A549 (cell line): ENCODE data around the gene KCTD11. TPM values are rescaled to one million over a fixed set of nuclear protein-coding genes. Genes with fewer than 3 reads are reported as not detected.

Experiments
- ATAC-seq, 2 experiments: fragments of 200-7000 bp in 1 of 2; fragments of >200 bp in 1 of 2; cut with Nextera tagmentation in 1 of 2; cut with Tn5 transposase in 1 of 2; 3 replicates each; pipeline versions ENCODE4 v1.8.0 to v1.9.1; 2018 to 2020; ENCODE audit warnings: mild to moderate bottlenecking in 1 of 2, moderate library complexity in 1 of 2
- CTCF ChIA-PET: fragments of 300-600 bp; sonication (Branson Sonifier 250); formaldehyde crosslinking; extraction: SDS; loops from one replicate; lab custom pipeline; 2021; ENCODE audit warnings: antibody characterized with exemption, inconsistent platforms; lab: Yijun Ruan, JAX
- POLR2A ChIA-PET: fragments of 350-600 bp; formaldehyde crosslinking; extraction: SDS; loops from one replicate; lab custom pipeline; 2021; ENCODE audit warnings: antibody characterized with exemption, inconsistent platforms; lab: Yijun Ruan, JAX
- DNase-seq, 2 experiments: peaks; one replicate each; pipeline versions ENCODE4 v3.0.0 to v3.0.0-alpha.2; 2011 to 2016; ENCODE audit warnings: low read depth in 1 of 2, low spot score in 1 of 2
- FAIRE-seq: peaks from 2 replicates; lab custom pipeline; 2011; peaks lifted over from hg19 to GRCh38; lab: Jason Lieb, UNC
- H3K27ac ChIP-seq, 2 experiments: fragments of >200 bp; sonication (Bioruptor Twin); formaldehyde crosslinking; 3 replicates each; pipeline ENCODE4 v1.5.1; 2016 to 2017
- H3K4me1 ChIP-seq: fragments of >200 bp; sonication (Bioruptor Twin); formaldehyde crosslinking; 3 replicates; pipeline ENCODE4 v1.6.1; 2016
- H3K4me2 ChIP-seq: fragments of >200 bp; sonication (Bioruptor Twin); formaldehyde crosslinking; 3 replicates; pipeline ENCODE4 v1.6.1; 2016
- H3K4me3 ChIP-seq: fragments of >200 bp; sonication (Bioruptor Twin); formaldehyde crosslinking; 3 replicates; pipeline ENCODE4 v1.5.1; 2016
- H3K9me3 ChIP-seq: fragments of >200 bp; sonication (Bioruptor Twin); formaldehyde crosslinking; 3 replicates; pipeline ENCODE4 v1.6.1; 2016
- BHLHE40 ChIP-seq: IDR thresholded peaks from 2 replicates; pipeline ENCODE4 v1.6.1; 2012; ENCODE audit warnings: low read depth, low read length, inconsistent platforms
- CHD2 ChIP-seq: fragments of 150-350 bp; IDR thresholded peaks from 2 replicates; pipeline ENCODE4 v1.6.1; 2014; ENCODE audit warnings: low read length; ENCODE audit not compliant: partially characterized antibody
- EHF ChIP-seq: fragments of 250-450 bp; sonication (Bioruptor Pico); IDR thresholded peaks from 2 replicates; pipeline ENCODE4 v1.5.0; 2020; ENCODE audit warnings: mild to moderate bottlenecking
- ESRRA ChIP-seq: fragments of 150-350 bp; IDR thresholded peaks from 2 replicates; pipeline ENCODE4 v1.6.1; 2014; ENCODE audit warnings: mild to moderate bottlenecking, low read length, borderline replicate concordance
- FOSB ChIP-seq: fragments of 250-450 bp; sonication (Bioruptor Pico); IDR thresholded peaks from 2 replicates; pipeline ENCODE4 v1.5.0; 2020; ENCODE audit warnings: mild to moderate bottlenecking, moderate library complexity
- GATA3 ChIP-seq: IDR thresholded peaks from 2 replicates; pipeline ENCODE4 v1.6.1; 2012; ENCODE audit warnings: borderline replicate concordance
- HES2 ChIP-seq: fragments of >200 bp; sonication (Bioruptor Twin); formaldehyde crosslinking; IDR thresholded peaks from 2 replicates; pipeline ENCODE4 v1.6.1; 2016
- HOXA7 ChIP-seq: fragments of 250-450 bp; sonication (Bioruptor Pico); IDR thresholded peaks from 2 replicates; pipeline ENCODE4 v1.5.0; 2020; ENCODE audit warnings: mild to moderate bottlenecking, moderate library complexity
- HOXB13 ChIP-seq: fragments of 250-450 bp; sonication (Bioruptor Pico); IDR thresholded peaks from 2 replicates; pipeline ENCODE4 v1.5.0; 2020; ENCODE audit warnings: low read depth, mild to moderate bottlenecking, moderate library complexity
- JUN ChIP-seq, 2 experiments: fragments of >200 bp; sonication (Bioruptor Twin); formaldehyde crosslinking; IDR thresholded peaks; 2 replicates in 1 of 2; 3 replicates in 1 of 2; pipeline ENCODE4 v1.6.1; 2016 to 2017
- NR3C1 ChIP-seq: fragments of >200 bp; sonication (Bioruptor Twin); formaldehyde crosslinking; IDR thresholded peaks from 3 replicates; pipeline ENCODE4 v1.6.1; 2017
- PBX3 ChIP-seq: IDR thresholded peaks from 2 replicates; pipeline ENCODE4 v1.6.1; 2012
- PHF8 ChIP-seq: fragments of 200-600 bp; sonication (generic); IDR thresholded peaks from 2 replicates; pipeline ENCODE4 v1.6.1; 2016; ENCODE audit warnings: low read depth, mild to moderate bottlenecking, antibody characterized with exemption, moderate library complexity, borderline replicate concordance
- POLR2AphosphoS2 ChIP-seq: conservative IDR thresholded peaks from 2 replicates; pipeline ENCODE4 v1.6.1; 2012; ENCODE audit warnings: low read length, improper control_type of control experiment, inconsistent platforms
- RARB ChIP-seq: fragments of 250-450 bp; sonication (Bioruptor Pico); IDR thresholded peaks from 2 replicates; pipeline ENCODE4 v1.8.0; 2021; ENCODE audit warnings: mild to moderate bottlenecking, moderate library complexity
- RCOR1 ChIP-seq: fragments of 150-350 bp; IDR thresholded peaks from 2 replicates; pipeline ENCODE4 v1.6.1; 2014; ENCODE audit warnings: antibody characterized with exemption, low read length, low read depth
- TFCP2L1 ChIP-seq: fragments of 250-450 bp; sonication (Bioruptor Pico); IDR thresholded peaks from 2 replicates; pipeline ENCODE4 v1.5.0; 2021; ENCODE audit warnings: mild to moderate bottlenecking
- TP53 ChIP-seq: fragments of 250-450 bp; sonication (Bioruptor Pico); IDR thresholded peaks from 2 replicates; pipeline ENCODE4 v1.5.0; 2021; ENCODE audit warnings: mild to moderate bottlenecking, moderate library complexity
- USF2 ChIP-seq: fragments of 450-650 bp; IDR thresholded peaks from 2 replicates; pipeline ENCODE4 v1.6.1; 2014; ENCODE audit warnings: antibody characterized with exemption
- WGBS: methylation state at CpG from one replicate; pipeline ENCODE4 v1.1.6; 2017; ENCODE audit errors: missing lambda C conversion rate; 5-methylcytosine and 5-hydroxymethylcytosine counted together
- polyA plus RNA-seq, 4 experiments: library from polyadenylated mRNA; depleted of rRNA in 3 of 4; stranded (reverse); fragments of >200 nt; fragmentation: RNase III in 1 of 4; extraction: RNeasy Plus Mini Kit Qiagen cat#74134 plus additional on column Dnase treatment in 1 of 4; gene quantifications; 2 replicates in 3 of 4; 3 replicates in 1 of 4; pipeline ENCODE4 v1.2.3, GENCODE V29; 2011 to 2017

Gene KCTD11
- polyA plus RNA-seq, 2 of the 4 experiments (the other 2 are of a cell fraction) = 6.1 to 10.3 TPM

GRCh38 chr17:7313088-7313889 is 38.7 kb upstream of the KCTD11 start:
- Histone ChIP-seq H3K4me1 (peaks cover 57% of the 10 kb centered on the region), H3K4me2 (peak overlapping the region; percentile 90)

GRCh38 chr17:7313890-7314718 is 37.9 kb upstream of the KCTD11 start:
- CTCF ChIA-PET = interaction anchor here (0.8 to 6.1 kb wide), 13 partner anchors 8 to 246 kb away, joined by 3 to 58 read pairs (median 5); partner anchors contain the start of gene SLC2A4
- POLR2A ChIA-PET = interaction anchor here (0.5 to 4.0 kb wide), 8 partner anchors 8 to 403 kb away, joined by 3 to 22 read pairs (median 4); partner anchors contain the start of genes NEURL4 and TMEM256
- H3K27ac ChIP-seq = peak overlapping the region; percentile 88 to 95
- H3K4me1 ChIP-seq = peaks cover 55% of the 10 kb centered on the region
- ATAC-seq (peak; percentile 9 to 21; a peak in 4 of 6 replicates), FAIRE-seq (no peak), DNase-seq (peak in 1 of 2 experiments; percentile 46)
- no peaks in the 10 kb centered on the region for H3K9me3 ChIP-seq
- H3K4me3 ChIP-seq = peak overlapping the region; percentile 75
- no peak for TF ChIP-seq RCOR1
- TF ChIP-seq CHD2 = peak; percentile 20
- TF ChIP-seq GATA3 = 0 out of 2 replicates have a peak, but pooled peaks have one; percentile 1
- peak; percentile 7; the same call in 1 of the 2 replicates for TF ChIP-seq TFCP2L1
- peak overlapping the region; percentile 90 for H3K4me2 ChIP-seq
- WGBS = 38% methylated on average over 9 of the region's 9 CpGs

More at GRCh38 chr17:7313088-7313889, 38.7 kb upstream of the KCTD11 start:
- peak in 1 of 2 experiments; percentile 31; a peak in 3 of 5 replicates for TF ChIP-seq JUN (IDR thresholded peaks at IDR 0.05)
- peak; percentile 69; the same call in 1 of the 2 replicates for TF ChIP-seq TFCP2L1
- TF ChIP-seq EHF (CRISPR knock-in tag) = 0 out of 2 replicates have a peak, but pooled peaks have one; percentile 5
- peak; percentile 76; the same call in 1 of the 2 replicates for TF ChIP-seq FOSB (CRISPR knock-in tag)
- TF ChIP-seq RARB = peak; percentile 77; the same call in 1 of the 2 replicates
- TF ChIP-seq HOXB13 = no peak
- peak; percentile 71; the same call in 1 of the 2 replicates for TF ChIP-seq ESRRA
- no peak for TF ChIP-seq HES2
- peak; percentile 89 for TF ChIP-seq TP53 (CRISPR knock-in tag)
- peak; percentile 70 for TF ChIP-seq PBX3
- peak; percentile 89 for TF ChIP-seq POLR2AphosphoS2
- no peak for TF ChIP-seq BHLHE40
- no peak for TF ChIP-seq GATA3
- no peak for TF ChIP-seq PHF8
- peak; percentile 90; the same call in 1 of the 2 replicates for TF ChIP-seq HOXA7 (CRISPR knock-in tag)
- no peak for TF ChIP-seq NR3C1
- no peak for TF ChIP-seq USF2
- Histone ChIP-seq H3K9me3 (no peaks in the 10 kb centered on the region), H3K27ac (0 out of 6 replicates have a peak overlapping the region, but pooled peaks of 1 of the 2 experiments have one; percentile 6), H3K4me3 (no peak overlapping the region)
- ChIA-PET POLR2A (interaction anchor here (0.7 to 4.0 kb wide), 7 partner anchors 8 to 93 kb away, joined by 3 to 22 read pairs (median 4); partner anchors contain the start of genes NEURL4 and TMEM256), CTCF (interaction anchor here (0.8 to 6.1 kb wide), 12 partner anchors 9 to 247 kb away, joined by 3 to 58 read pairs (median 5); partner anchors contain the start of gene SLC2A4)
- no peak for FAIRE-seq
- WGBS = 83% methylated on average over 7 of the region's 7 CpGs
- DNase-seq = peak; percentile 54 to 67
- ATAC-seq = peak; percentile 33 to 62
